Kidney tubule cell (primary cell): ENCODE data around the gene VIPR1.
"Not testable (repeated sequence)": the region's sequence is repeated elsewhere in the genome, so short reads cannot be mapped to it uniquely, and the experiment has no call there.

ENCODE experiments used
- DNase-seq: peaks from one replicate; pipeline ENCODE4 v3.0.0-alpha.2; 2018; ENCODE audit warnings: low spot score

Gene VIPR1

DNA sequence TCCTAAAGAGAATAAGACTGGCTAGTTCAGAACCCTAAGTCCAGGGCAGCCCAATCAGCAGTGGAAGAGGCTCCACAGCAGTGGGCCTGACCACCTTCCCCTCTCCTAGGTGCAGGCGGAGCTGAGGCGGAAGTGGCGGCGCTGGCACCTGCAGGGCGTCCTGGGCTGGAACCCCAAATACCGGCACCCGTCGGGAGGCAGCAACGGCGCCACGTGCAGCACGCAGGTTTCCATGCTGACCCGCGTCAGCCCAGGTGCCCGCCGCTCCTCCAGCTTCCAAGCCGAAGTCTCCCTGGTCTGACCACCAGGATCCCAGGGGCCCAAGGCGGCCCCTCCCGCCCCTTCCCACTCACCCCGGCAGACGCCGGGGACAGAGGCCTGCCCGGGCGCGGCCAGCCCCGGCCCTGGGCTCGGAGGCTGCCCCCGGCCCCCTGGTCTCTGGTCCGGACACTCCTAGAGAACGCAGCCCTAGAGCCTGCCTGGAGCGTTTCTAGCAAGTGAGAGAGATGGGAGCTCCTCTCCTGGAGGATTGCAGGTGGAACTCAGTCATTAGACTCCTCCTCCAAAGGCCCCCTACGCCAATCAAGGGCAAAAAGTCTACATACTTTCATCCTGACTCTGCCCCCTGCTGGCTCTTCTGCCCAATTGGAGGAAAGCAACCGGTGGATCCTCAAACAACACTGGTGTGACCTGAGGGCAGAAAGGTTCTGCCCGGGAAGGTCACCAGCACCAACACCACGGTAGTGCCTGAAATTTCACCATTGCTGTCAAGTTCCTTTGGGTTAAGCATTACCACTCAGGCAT is 33.7 kb downstream of the VIPR1 start:
- peak; percentile 21 for DNase-seq

DNA sequence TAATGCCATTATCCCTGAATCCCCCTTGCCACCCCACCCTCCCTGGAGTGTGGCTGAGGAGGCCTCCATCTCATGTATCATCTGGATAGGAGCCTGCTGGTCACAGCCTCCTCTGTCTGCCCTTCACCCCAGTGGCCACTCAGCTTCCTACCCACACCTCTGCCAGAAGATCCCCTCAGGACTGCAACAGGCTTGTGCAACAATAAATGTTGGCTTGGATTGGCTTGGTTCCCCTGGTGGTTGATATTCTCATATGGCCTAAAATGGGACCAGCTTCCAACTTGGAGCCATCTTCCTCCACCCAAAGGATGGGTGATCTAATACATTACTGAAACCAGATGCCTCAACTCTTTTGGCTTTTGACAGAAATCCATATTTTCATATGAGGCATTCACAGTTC is 34.9 kb downstream of the VIPR1 start:
- DNase-seq, result no peak

DNA sequence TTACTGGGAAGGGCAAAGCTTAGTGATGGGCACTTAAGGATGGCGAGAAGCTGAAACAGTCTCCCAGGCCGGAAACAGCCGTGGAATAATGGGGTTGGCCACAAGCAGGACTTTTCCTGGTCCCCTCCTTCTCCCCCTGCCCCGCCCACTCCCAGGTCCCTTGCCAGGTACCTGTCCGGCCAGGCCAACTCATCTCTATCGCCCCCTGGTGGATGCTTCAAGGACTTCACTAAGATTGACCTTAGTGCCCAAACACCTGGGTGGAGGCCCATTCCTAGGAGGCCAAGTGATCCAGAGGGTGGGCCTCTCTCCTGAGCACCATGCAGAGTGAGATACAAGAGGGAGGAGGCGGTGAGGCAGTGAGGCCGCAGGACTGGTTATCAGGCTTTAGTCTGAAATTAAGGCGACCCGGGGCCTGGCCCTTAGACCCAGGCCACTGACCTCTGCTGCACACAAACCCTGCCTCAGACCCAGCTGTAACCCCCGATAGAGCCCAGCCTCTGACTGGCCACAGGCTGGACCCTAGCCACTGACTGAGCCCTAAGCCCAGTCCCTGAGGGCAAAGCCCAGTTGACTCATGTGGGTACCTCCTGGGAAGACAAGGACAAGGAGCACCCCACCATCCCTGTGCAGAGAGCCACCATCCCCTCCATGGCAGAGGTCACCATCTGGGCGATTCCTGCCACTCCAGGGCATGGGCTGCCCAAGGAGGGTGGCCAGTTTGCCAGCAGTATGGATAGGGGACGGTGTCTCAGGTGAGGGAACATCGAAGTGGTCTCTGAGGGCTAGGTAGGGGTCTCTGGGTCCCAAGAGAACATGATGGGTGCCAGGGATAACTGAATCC is 37.6 kb downstream of the VIPR1 start:
- DNase-seq, result peak; percentile 62

DNA sequence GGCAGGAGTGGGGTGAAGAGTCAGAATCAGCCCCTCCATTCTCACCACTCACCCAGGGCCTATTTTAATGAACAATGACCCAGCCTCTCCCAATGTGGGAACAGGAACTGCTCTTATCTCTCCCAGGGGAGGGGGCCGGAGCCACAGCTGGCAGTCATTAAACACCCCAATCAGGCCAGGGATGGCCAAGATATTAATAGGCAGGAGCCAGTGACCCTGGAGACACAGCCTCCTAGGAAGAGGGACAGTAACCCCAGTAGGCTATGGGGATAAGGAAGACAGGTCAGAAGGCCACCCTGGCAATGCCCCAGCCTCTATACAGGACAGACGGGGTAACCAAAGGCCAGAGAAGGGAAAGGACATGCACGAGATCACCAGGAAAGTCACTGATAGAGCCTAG is 38.6 kb downstream of the VIPR1 start:
- DNase-seq, result no peak

DNA sequence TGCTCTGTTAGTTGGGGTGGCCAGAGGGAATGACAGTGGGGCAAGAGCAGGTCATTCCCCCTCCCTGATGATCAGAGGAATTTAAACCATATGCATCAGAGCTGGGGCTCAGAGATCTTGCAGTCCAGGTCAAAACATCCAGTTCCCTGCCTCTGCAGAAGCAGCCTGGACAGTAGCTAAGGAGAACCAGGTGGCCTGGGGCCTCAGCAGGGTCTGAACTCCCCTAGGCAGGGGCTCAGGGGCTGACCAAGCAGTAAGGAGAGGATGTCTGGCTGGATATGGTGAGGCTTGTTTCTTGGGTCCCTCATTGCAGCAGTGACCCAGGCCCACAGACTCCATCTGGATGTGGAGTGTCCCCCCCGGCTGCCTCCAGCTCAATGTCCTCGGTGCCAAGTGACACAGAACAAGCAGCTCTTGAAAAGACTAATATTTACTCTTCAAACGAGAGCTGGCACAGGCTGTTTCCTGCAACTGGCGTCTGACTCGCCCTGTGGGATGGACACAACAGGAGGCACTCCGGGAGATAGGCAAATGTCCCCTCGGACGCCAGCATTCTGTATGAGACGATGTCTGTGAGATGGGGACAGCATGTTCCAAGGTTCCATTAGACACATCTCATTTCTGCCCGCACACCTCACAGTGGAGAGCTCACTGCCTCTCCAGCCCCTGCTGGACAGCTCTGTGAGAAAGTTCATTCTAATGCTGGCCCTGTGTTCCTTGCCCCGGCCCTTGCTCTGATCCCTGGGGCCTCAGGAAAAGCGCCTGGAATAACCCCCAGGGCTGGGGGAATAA is 42.2 kb downstream of the VIPR1 start:
- DNase-seq, result no peak

DNA sequence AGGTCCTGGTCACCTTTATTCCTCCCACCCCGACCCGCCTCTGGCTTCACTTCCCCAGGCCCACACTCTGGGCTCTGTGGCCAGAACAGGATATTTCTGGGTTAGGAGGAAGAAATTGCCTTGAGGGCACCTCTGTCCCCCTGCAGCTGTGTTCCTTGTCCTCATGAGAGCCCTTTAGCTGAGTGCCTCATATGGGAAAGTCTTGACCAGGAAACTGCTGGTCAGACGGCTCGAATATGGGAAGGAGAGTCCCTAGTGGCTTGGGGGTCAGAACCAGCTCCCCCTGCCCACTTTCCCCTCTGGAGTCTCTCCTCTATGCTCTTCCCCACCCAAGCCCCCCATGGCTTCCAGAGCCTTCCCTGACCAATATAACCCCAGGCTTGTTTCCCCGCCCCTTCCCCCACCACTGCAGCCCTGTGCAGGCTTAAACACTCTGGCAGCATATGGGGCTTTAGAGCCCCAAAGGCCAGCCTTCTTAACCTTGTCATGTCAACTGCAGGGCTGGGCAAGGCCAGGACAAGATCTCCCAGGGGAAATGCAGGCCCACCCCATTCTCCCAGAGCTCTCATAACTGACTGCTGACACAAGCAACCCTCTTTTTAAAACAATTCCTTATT is 42.9 kb downstream of the VIPR1 start:
- no peak for DNase-seq

DNA sequence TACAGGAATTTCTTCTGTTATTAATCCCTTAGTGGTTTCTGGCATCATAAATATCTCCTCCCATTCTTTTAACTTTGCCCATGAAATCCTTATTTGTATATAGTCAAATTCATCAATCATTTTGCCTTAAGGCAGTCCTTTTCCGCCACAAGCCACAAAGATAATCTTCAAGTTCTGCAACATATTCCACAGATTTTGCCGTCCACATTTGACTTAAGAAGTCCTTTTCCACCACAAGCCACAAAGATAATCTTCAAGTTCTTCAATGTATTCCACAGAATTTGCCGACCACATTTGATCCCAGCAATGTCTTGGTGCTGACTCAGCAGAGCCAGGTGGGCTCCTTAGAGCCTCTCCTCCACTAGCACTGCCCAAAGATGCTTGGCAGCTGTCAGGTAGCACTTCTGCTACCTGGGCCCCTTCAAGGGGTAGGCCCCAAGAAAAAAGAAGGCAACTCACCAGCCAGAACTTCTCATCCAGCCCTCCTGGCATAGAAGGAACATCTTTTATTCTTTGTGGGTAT is 44.3 kb downstream of the VIPR1 start:
- no peak for DNase-seq

DNA sequence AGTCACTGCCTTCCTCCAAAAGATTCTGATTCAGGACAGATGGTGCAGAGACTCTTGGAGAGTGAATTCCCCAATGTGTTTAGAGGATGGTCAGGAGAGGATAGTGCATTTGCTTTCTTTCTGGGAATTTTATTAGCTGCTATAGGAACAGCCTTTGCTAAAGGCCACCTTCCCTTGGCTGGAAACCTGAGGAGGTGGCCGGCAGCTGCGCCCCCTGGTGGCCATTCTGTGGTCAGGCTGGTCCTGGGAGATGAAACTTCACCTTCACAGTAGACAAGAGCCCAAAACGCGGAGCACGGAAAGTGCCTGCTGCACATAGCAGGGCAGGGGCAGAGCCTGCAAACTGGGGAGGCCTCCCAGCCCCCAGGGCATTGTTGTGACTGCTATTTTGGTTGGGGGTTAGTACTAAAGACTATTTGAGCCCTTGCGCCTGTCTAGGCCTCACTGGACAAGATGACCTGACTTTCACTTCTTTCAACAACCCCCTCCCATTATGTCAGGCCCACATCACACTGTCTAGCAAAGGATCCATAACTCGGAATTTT is 45.0 kb downstream of the VIPR1 start:
- peak; percentile 64 for DNase-seq

DNA sequence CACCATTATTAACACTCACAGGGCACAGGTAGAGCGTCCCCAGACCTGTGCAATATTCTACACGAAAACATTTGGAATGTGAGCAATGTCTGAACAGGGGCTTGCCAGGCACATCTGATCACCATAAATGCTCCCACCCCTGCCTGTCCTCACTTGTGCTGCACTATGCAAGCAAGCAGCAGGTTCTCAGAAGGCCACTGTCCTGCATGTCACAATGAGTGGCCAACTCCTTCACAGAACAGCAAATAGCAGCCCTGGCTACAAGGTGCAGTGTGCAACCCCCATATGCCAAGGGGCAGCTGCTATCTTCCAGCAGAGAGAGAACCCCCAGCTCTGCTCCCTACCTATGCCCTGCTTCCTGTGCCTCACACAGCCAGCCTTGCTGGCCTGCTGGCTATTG is 46.7 kb downstream of the VIPR1 start:
- DNase-seq, result no peak

DNA sequence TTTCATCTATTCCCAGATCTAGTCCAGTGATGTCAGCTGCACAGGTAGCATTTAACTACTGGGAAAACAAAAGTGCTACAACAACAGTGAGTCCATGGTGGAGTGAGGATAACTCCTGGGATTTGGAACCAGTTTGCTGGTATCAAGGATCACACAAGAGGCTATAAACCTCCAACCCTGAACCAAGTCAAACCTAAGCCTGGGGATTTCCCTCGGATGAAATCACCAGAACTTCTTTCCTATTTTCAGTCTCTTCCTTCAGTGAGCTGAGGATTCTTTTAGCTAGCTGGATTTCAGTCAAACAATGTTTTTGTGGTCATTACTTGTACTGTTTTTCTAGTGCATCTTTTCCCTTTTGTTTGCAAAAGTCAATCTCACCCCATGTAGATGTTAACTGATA is 47.8 kb downstream of the VIPR1 start:
- DNase-seq, result peak; percentile 12

DNA sequence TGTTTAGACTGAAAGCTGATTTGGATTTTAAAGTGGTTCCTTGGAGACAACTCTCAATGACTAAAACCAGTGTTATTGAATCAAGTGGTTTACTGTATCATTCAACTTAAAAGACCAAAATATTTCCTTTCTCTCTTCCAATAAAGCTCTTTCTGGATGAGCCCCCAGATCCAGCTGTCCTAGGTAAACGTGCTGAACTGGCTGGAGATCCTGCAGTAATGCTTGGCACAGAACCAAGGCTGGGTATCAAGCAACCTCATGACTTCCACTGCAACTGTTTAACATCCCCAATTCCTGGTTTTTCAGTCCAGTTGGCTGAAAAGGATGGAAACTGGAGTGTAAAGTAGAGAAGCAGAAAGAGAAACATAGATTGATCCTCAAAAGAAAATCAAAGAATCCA is 50.4 kb downstream of the VIPR1 start:
- DNase-seq, result no peak

DNA sequence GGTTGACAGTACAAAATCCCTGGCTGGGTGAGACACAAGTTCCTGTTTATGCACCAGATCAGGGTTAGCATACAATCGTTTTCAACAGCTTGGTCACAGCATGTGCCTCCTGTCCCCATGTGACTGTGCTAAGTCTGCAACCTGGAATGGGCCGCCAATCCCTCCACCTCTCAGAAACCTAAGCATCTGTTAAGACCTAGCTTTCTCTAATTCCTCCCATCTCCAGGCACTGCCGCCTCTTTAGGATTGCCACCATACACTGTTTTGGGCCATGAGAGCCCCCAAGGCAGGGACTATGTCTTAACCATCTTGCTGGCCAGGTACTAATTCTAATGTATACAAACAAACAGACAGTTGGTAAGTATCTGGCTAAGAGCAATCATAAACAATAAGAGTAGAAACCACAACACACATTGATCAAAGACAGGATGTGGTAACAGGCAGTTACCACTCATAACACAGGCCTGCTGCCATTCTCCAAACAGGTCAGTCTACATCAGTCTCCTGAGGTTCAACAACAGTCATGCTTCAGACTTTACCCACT is 53.7 kb downstream of the VIPR1 start:
- DNase-seq, result no peak

DNA sequence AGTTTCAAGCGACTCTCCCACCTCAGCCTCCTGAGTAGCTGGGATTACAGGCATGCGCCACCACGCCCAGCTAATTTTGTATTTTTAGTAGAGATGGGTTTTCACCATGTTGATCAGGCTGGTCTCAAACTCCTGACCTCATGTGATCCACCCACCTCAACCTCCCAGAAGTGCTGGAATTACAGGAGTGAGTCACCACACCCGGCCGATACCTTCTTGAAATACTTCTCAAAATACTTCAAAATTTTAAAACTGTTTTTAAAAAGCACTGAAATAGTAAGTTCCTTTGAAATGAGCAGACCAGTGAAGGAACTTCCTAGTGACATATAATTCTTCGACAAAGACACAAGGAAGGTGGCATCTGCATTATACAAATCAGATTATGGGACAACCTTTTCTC is 54.4 kb downstream of the VIPR1 start:
- not testable (repeated sequence) for DNase-seq

DNA sequence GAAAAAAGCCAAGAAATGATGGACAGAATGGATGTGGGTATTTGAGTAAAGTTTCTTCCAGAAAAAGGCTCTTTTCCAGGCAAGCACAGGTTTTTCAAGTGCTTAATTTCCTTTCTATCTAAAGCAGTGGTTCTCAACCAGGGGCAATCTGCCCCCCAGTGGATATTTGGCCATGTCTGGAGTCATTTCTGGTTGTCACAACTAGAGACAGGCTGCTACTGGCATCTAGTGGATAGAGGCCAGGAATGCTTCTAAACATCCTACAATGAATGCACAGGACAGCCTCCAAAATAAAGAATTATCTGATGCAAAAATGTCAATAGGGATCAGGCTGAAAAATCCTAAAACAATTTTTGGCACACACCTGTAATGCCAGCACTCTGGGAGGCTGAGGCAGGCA is 55.4 kb downstream of the VIPR1 start:
- DNase-seq, result no peak

DNA sequence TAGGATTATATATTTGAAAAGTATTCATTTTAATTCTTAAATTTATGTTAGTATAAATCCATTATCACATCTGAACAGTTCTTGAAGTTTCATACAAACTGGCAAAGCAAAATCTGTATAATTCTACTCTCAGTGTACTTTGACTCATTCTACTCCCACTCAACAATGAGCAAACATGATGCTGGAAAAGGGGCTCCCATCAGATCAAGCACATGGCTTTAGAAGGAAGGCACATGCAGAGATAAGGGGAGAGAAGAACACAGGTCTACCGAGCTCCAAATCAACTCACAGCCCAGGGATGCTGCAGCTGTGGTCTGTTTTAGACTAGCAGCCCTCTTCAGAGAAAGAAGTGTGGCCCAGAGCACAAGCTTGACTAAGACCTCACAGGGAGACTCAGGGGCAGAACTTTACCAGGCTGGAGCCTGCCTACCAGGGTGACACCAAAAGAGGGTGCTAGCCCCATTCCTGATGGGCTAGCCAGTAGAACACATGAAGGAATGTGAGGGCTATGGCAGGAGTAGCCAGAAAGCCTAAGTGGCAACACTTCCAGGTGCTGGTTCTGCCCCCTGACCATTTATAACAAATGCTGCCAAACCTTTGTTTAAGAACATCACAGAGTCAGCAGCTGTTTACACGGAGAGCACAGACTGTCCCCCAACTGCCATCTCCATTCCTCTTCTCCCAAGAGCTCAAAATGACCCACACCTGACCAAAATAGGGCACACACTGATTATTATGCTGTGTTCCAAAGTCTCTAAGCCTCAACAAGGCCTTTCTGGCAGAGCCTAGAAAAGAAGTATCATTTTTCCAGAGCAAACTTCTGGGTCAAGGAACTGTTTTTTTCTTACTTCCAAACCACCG is 59.8 kb downstream of the VIPR1 start:
- no peak for DNase-seq

DNA sequence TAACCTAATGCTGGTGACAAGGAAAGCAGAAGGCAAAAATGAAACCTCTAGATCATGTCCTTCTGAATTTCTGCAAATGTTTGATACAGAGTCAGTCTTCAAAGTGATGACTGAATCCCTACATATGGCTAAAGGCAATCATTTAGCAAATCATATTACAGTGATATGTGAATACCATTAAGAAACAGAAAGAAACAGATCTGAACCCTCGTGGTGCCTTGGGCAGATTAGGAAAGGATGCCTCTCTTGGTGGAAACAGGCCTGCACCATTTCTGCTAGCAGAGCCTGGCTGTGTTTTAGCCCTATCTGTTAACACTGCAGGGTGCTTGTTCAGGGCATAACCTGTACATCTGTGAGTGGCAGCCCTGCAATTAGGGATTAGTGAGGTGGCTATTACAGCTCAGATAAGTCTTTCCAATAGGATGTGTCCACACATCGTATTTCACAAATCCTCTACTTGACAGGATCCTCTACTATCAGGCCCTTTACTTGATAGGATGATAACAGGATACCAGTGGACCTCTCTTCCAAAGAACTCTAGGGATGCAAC is 67.2 kb downstream of the VIPR1 start:
- DNase-seq, result no peak

DNA sequence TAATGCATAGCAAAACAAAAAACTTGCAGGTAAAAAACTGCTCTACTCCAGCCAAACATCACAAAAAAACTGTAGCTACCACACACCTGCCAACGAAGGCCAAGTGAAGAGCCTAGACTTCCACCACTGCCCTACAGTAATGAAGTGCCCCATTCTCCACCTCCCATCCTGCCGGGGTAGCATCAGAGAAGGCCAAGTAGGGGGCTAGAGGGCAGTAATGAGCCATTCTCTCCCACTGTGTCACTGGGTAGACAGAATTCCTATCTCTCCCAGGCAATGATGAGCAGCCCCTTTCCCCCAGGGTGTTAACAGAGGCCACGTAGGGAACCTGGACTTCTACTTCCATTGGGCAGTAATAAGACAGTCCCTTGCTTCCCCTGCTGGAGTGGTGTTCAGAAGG is 69.8 kb downstream of the VIPR1 start:
- DNase-seq, result peak; percentile 51

DNA sequence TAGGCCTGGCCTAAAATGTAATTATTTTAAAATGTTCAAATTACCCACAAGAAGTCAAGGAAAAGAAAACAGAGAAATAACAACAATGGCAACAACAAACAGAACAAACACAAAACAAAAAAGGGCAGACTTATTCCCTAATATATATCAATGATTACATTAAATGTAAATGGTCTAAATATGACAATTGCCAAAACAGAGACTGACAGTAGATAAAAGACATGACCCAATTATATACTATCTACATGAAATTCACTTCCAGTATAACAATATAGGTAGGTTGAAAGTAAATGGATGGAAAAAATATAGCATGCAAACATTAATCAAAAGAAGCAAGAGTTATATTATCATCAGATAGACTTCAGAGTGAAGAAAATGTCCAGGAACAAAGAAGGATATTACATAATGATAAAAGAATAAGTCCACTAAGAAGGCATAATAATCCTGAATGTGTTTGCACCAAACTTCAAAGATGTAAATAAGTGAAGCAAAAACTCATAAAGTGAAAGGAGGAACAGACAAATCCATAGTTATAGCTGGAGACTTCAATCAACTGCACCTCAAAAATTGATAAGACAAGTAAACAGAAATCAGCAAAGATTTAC is 72.8 kb downstream of the VIPR1 start:
- DNase-seq, result no peak

DNA sequence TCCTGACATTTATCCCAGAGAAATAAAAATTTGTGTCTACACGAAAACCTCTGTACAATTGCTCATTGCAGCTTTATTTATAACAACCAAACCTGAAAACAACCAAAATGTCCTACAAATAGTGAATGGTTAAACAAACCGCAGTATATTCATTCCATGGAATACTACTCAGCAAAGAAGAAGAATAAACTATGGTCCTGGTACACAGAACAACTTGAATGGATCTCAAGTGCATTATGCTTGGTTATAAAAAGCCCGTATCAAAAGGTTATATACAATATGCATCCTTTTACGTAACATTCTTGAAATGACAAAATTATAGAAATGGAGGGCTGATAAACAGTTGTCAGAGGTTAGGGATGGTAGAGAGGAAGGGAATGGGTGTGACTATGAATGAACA is 75.6 kb downstream of the VIPR1 start:
- no peak for DNase-seq

DNA sequence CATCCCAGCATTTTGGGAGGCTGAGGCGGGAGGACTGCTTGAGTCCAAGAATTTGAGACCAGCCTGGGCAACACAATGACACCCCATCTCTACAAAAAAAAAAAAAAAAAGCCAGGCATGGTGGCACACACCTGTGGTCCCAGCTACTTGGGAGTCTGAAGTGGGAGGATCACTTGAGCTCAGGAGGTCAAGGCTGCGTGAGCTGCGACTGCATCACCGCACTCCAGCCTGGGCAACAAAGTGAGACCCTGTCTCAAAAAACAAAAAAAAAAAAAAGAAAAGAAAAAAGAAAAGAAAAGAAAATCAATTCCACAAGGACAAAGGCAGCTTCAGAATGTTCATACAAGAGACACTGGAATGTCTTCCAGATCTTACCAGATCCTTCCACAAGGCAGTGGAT is 76.9 kb downstream of the VIPR1 start:
- not testable (repeated sequence) for DNase-seq
